H1 (cell line): ENCODE data around the gene MOG. TPM values are rescaled to one million over a fixed set of nuclear protein-coding genes. Genes with fewer than 3 reads are reported as not detected.

Experiments used
- CTCF ChIA-PET: fragments of 300-600 bp; sonication (Branson Sonifier 250); formaldehyde crosslinking; loops from one replicate; lab custom pipeline; 2021; ENCODE audit not compliant: partially characterized antibody; lab: Charles Lee
- POLR2A ChIA-PET: fragments of 300-600 bp; sonication (Branson Sonifier 250); formaldehyde crosslinking; loops from one replicate; lab custom pipeline; 2021; ENCODE audit warnings: inconsistent platforms; ENCODE audit not compliant: partially characterized antibody; lab: Charles Lee
- DNase-seq, 2 experiments: peaks; one replicate each; pipeline versions ENCODE4 v3.0.0 to v3.0.0-alpha.2; 2010 to 2022; ENCODE audit warnings: low spot score in 2 of 2, low read depth in 1 of 2, mixed read lengths in 1 of 2
- FAIRE-seq: peaks from 2 replicates; lab custom pipeline; 2011; peaks lifted over from hg19 to GRCh38; lab: Jason Lieb, UNC
- H2AFZ ChIP-seq: 2 replicates; pipeline ENCODE4 v1.8.1; 2012; ENCODE audit warnings: low read length, inconsistent platforms
- H2AK5ac ChIP-seq: 2 replicates; pipeline ENCODE4 v1.6.1; 2013; ENCODE audit warnings: low read depth, low read length
- H2BK120ac ChIP-seq: replicated peaks from 2 replicates; pipeline ENCODE3; 2013; ENCODE audit warnings: low read depth, low read length, inconsistent platforms
- H2BK12ac ChIP-seq: 2 replicates; pipeline ENCODE4 v1.6.1; 2013; ENCODE audit warnings: low read depth, low read length
- H2BK15ac ChIP-seq: 2 replicates; pipeline ENCODE4 v1.6.1; 2013; ENCODE audit warnings: low read length
- H2BK20ac ChIP-seq: 2 replicates; pipeline ENCODE4 v1.6.1; 2013; ENCODE audit warnings: low read length
- H2BK5ac ChIP-seq: 2 replicates; pipeline ENCODE4 v1.6.1; 2013; ENCODE audit warnings: low read depth, low read length
- H3K14ac ChIP-seq: 2 replicates; pipeline ENCODE4 v1.6.1; 2013; ENCODE audit warnings: inconsistent platforms; ENCODE audit not compliant: insufficient read length
- H3K18ac ChIP-seq: 2 replicates; pipeline ENCODE4 v1.6.1; 2013; ENCODE audit warnings: low read length; ENCODE audit errors: extremely low read depth
- H3K23ac ChIP-seq: 2 replicates; pipeline ENCODE4 v1.6.1; 2013; ENCODE audit warnings: inconsistent platforms; ENCODE audit not compliant: insufficient read length
- H3K23me2 ChIP-seq: 2 replicates; pipeline ENCODE4 v1.6.1; 2013; ENCODE audit warnings: low read depth, low read length
- H3K27ac ChIP-seq: 2 replicates; pipeline ENCODE4 v1.6.1; 2011; ENCODE audit warnings: low read depth, low read length, inconsistent platforms
- H3K27me3 ChIP-seq, 4 experiments: replicated peaks in 1 of 4; 1 replicate in 1 of 4; 2 replicates in 3 of 4; pipeline versions ENCODE4 v1.6.1 to v1.8.1; 2011 to 2013; ENCODE audit warnings: low read length in 3 of 4, mild to moderate bottlenecking in 3 of 4, inconsistent platforms in 2 of 4, mixed read lengths in 2 of 4, moderate library complexity in 1 of 4; ENCODE audit not compliant: control insufficient read depth in 3 of 4, insufficient read depth in 3 of 4; ENCODE audit errors: extremely low read depth in 1 of 4
- H3K36me3 ChIP-seq, 4 experiments: 2 replicates each; pipeline versions ENCODE4 v1.6.1 to v1.8.1; 2011 to 2013; ENCODE audit warnings: mild to moderate bottlenecking in 4 of 4, low read length in 3 of 4, moderate library complexity in 2 of 4, control low read depth in 1 of 4, inconsistent platforms in 1 of 4; ENCODE audit not compliant: insufficient read depth in 4 of 4, control insufficient read depth in 2 of 4
- H3K4ac ChIP-seq: replicated peaks from 2 replicates; pipeline ENCODE3; 2013; ENCODE audit warnings: low read length, low read depth, mixed read lengths, inconsistent platforms; ENCODE audit not compliant: insufficient read length
- H3K4me1 ChIP-seq, 4 experiments: replicated peaks in 1 of 4; 1 replicate in 1 of 4; 2 replicates in 3 of 4; pipeline versions ENCODE4 v1.6.1 to v1.8.1; 2011 to 2013; ENCODE audit warnings: low read length in 3 of 4, inconsistent platforms in 2 of 4, mixed read lengths in 1 of 4; ENCODE audit not compliant: insufficient read depth in 4 of 4, control insufficient read depth in 3 of 4
- H3K4me2 ChIP-seq, 2 experiments: 2 replicates each; pipeline versions ENCODE4 v1.6.1 to v1.8.1; 2011 to 2013; ENCODE audit warnings: low read depth in 2 of 2, low read length in 2 of 2, control low read depth in 1 of 2, inconsistent platforms in 1 of 2, mild to moderate bottlenecking in 1 of 2; ENCODE audit not compliant: insufficient read depth in 1 of 2
- H3K4me3 ChIP-seq, 4 experiments: fragments of 200-600, 300-600 bp in 1 of 4; sonication (generic), shearing (Covaris generic), sonication (Bioruptor Twin) in 1 of 4; 2 replicates each; pipeline versions ENCODE4 v1.5.1 to v1.8.1; 2011 to 2016; ENCODE audit warnings: low read length in 4 of 4, low read depth in 3 of 4, control low read depth in 2 of 4, inconsistent platforms in 2 of 4, mild to moderate bottlenecking in 2 of 4, mixed read lengths in 1 of 4, moderate library complexity in 1 of 4; ENCODE audit not compliant: insufficient read depth in 2 of 4; ENCODE audit errors: extremely low read depth in 1 of 4
- H3K56ac ChIP-seq: replicated peaks from 2 replicates; pipeline ENCODE3; 2013; ENCODE audit warnings: low read depth, mild to moderate bottlenecking, mixed read lengths, low read length, inconsistent platforms; ENCODE audit not compliant: insufficient read length
- H3K79me1 ChIP-seq: 2 replicates; pipeline ENCODE4 v1.6.1; 2013; ENCODE audit warnings: low read depth, low read length, control low read depth
- H3K79me2 ChIP-seq, 2 experiments: 2 replicates each; pipeline versions ENCODE4 v1.6.1 to v1.8.1; 2012 to 2013; ENCODE audit warnings: low read length in 2 of 2, mild to moderate bottlenecking in 2 of 2, inconsistent platforms in 1 of 2; ENCODE audit not compliant: insufficient read depth in 2 of 2, control insufficient read depth in 1 of 2
- H3K9ac ChIP-seq, 4 experiments: replicated peaks in 1 of 4; 1 replicate in 1 of 4; 2 replicates in 3 of 4; pipeline versions ENCODE4 v1.6.1 to v1.8.1; 2011 to 2013; ENCODE audit warnings: low read depth in 3 of 4, low read length in 3 of 4, control low read depth in 2 of 4, mild to moderate bottlenecking in 2 of 4, moderate library complexity in 2 of 4, inconsistent platforms in 1 of 4; ENCODE audit errors: extremely low read depth in 1 of 4
- H3K9me3 ChIP-seq, 2 experiments: 2 replicates each; pipeline versions ENCODE4 v1.6.1 to v1.8.1; 2012 to 2013; ENCODE audit warnings: mild to moderate bottlenecking in 2 of 2, moderate library complexity in 2 of 2, control low read depth in 1 of 2, inconsistent platforms in 1 of 2, low read depth in 1 of 2, low read length in 1 of 2, mixed read lengths in 1 of 2; ENCODE audit not compliant: insufficient read depth in 2 of 2
- H4K20me1 ChIP-seq, 2 experiments: replicated peaks in 1 of 2; 2 replicates each; pipeline versions ENCODE3 to v1.8.1; 2011 to 2013; ENCODE audit warnings: inconsistent platforms in 2 of 2, low read length in 2 of 2, mild to moderate bottlenecking in 1 of 2; ENCODE audit not compliant: insufficient read depth in 2 of 2, control insufficient read depth in 1 of 2
- H4K5ac ChIP-seq: 2 replicates; pipeline ENCODE4 v1.6.1; 2013; ENCODE audit warnings: low read length, low read depth, mixed read lengths, inconsistent platforms; ENCODE audit not compliant: insufficient read length
- H4K8ac ChIP-seq: 2 replicates; pipeline ENCODE4 v1.8.0; 2013; ENCODE audit warnings: mild to moderate bottlenecking, moderate library complexity, low read length, inconsistent platforms; ENCODE audit not compliant: insufficient read depth; ENCODE audit errors: extremely low read depth
- H4K91ac ChIP-seq: replicated peaks from 2 replicates; pipeline ENCODE3; 2013; ENCODE audit warnings: low read length, mixed read lengths, inconsistent platforms; ENCODE audit not compliant: insufficient read length
- ASH2L ChIP-seq: fragments of 200-600, 300-600 bp; sonication (generic); IDR thresholded peaks from one replicate; pipeline ENCODE4 v1.7.1; 2017; ENCODE audit warnings: low read length
- CTBP2 ChIP-seq: IDR thresholded peaks from 2 replicates; pipeline ENCODE4 v1.7.0; 2011; ENCODE audit warnings: borderline replicate concordance, mild to moderate bottlenecking, moderate library complexity, mixed read lengths, low read length; ENCODE audit not compliant: insufficient read depth, insufficient read length
- EP300 ChIP-seq, 2 experiments: IDR thresholded peaks; 1 replicate in 1 of 2; 2 replicates in 1 of 2; pipeline ENCODE4 v1.6.1; 2011 to 2012; ENCODE audit warnings: low read depth in 2 of 2, low read length in 2 of 2, mild to moderate bottlenecking in 2 of 2, borderline replicate concordance in 1 of 2, inconsistent platforms in 1 of 2, moderate library complexity in 1 of 2
- HDAC2 ChIP-seq, 2 experiments: fragments of 300-600 bp in 1 of 2; sonication (generic) in 1 of 2; IDR thresholded peaks; 2 replicates each; pipeline ENCODE4 v1.6.1; 2011 to 2012; ENCODE audit warnings: low read depth in 2 of 2, low read length in 2 of 2, mild to moderate bottlenecking in 2 of 2, moderate library complexity in 2 of 2, borderline replicate concordance in 1 of 2, inconsistent platforms in 1 of 2
- JUND ChIP-seq: IDR thresholded peaks from 2 replicates; pipeline ENCODE4 v1.6.1; 2011; ENCODE audit warnings: mild to moderate bottlenecking, improper control_type of control experiment, low read length
- KDM1A ChIP-seq: fragments of 200-600, 300-600 bp; sonication (generic); IDR thresholded peaks from 2 replicates; pipeline ENCODE4 v1.7.1; 2016; ENCODE audit warnings: mild to moderate bottlenecking, low read length, borderline replicate concordance
- MAFK ChIP-seq: IDR thresholded peaks from 2 replicates; pipeline ENCODE4 v1.6.1; 2012; ENCODE audit warnings: low read depth, mild to moderate bottlenecking, improper control_type of control experiment, low read length
- MAX ChIP-seq: IDR thresholded peaks from 2 replicates; pipeline ENCODE4 v1.6.1; 2012; ENCODE audit warnings: inconsistent platforms
- TCF12 ChIP-seq: IDR thresholded peaks from 2 replicates; pipeline ENCODE4 v1.6.1; 2011; ENCODE audit warnings: low read depth, mild to moderate bottlenecking, low read length
- WGBS, 2 experiments: shearing (Covaris generic) in 1 of 2; methylation state at CpG; one replicate each; pipeline versions ENCODE4 v1.1.6 to v1.1.7; 2013 to 2015; ENCODE audit warnings: low lambda C conversion rate in 2 of 2, mixed read lengths in 2 of 2, inconsistent platforms in 1 of 2, low coverage in 1 of 2, missing lambda C conversion rate in 1 of 2; ENCODE audit not compliant: insufficient replicate concordance in 2 of 2, insufficient coverage in 1 of 2, insufficient read length in 1 of 2; ENCODE audit errors: extremely low coverage in 1 of 2, missing lambda C conversion rate in 1 of 2; 5-methylcytosine and 5-hydroxymethylcytosine counted together
- polyA plus RNA-seq, 7 experiments: library from polyadenylated mRNA; depleted of rRNA in 3 of 7; stranded (reverse) in 5 of 7; unstranded in 2 of 7; fragments of >200 nt in 5 of 7; fragments of 200-250 nt in 2 of 7; gene quantifications; 1 replicate in 5 of 7; 2 replicates in 1 of 7; 4 replicates in 1 of 7; pipeline versions ENCODE4 v1.2.1 to v1.2.3, GENCODE V29; 2011 to 2013; ENCODE audit warnings: missing spikeins in 2 of 7, mixed read lengths in 2 of 7
- total RNA-seq: library from RNA; stranded (reverse); fragmentation: NEBNext Ultra II Directional; extraction: Animal tissue kit (Norgen Biotek cat#: 25700); gene quantifications from 2 replicates; pipeline ENCODE4 v1.2.1, GENCODE V29; 2021

MOG gene
- total and polyA plus RNA-seq, 2 of the 8 experiments (the other 6 are each of a cell fraction or from before 2014, with no cell fraction given), result 0.17 to 0.86 TPM

- POLR2A ChIA-PET, result interaction anchor here (0.7 to 2.0 kb wide), 20 partner anchors 9 to 354 kb away, joined by 3 to 19 read pairs (median 4); no protein-coding TSS in a partner anchor
- Histone ChIP-seq H4K20me1 (peaks cover 0 to 8% of the 10 kb centered on the region in 2 experiments), H2BK12ac (peak within 1 kb of the TSS; percentile 62; the same call in 1 of the 2 replicates), H3K14ac (peak within 1 kb of the TSS; percentile 56), H2AFZ (peak within 1 kb of the TSS; percentile 9; the same call in 1 of the 2 replicates), H3K4ac (peak within 1 kb of the TSS; percentile 57), H3K18ac (peak within 1 kb of the TSS; percentile 83), H3K27me3 (no peaks in the 10 kb centered on the region), H3K23ac (no peak within 1 kb of the TSS), H3K4me2 (peak within 1 kb of the TSS; percentile 93), H3K79me1 (0 out of 2 replicates have a peak, but pooled peaks cover 2% of the 10 kb centered on the region), H2AK5ac (peak within 1 kb of the TSS; percentile 53; the same call in 1 of the 2 replicates), H3K56ac (peak within 1 kb of the TSS; percentile 27), H4K91ac (peak within 1 kb of the TSS; percentile 94), H2BK15ac (peak within 1 kb of the TSS; percentile 81; the same call in 1 of the 2 replicates), H4K8ac (no peak within 1 kb of the TSS), H3K4me1 (peaks cover 4 to 23% (median 13%) of the 10 kb centered on the region in 4 experiments), H3K9ac (peak within 1 kb of the TSS; percentile 58 to 79 (median 60)), H3K9me3 (no peaks in the 10 kb centered on the region), H2BK120ac (peak within 1 kb of the TSS; percentile 18), H3K23me2 (peaks cover 28% of the 10 kb centered on the region), H4K5ac (peak within 1 kb of the TSS; percentile 97), H3K27ac (peak within 1 kb of the TSS; percentile 53; the same call in 1 of the 2 replicates), H3K4me3 (peak within 1 kb of the TSS; percentile 68 to 84 (median 76)), H3K79me2 (peaks cover 0 to 38% of the 10 kb centered on the region in 2 experiments; a peak in 2 of 4 replicates), H3K36me3 (no peaks in the 10 kb centered on the region; a peak in 1 of 8 replicates), H2BK20ac (0 out of 2 replicates have a peak within 1 kb of the TSS, but pooled peaks have one; percentile 32), H2BK5ac (peak within 1 kb of the TSS; percentile 91; the same call in 1 of the 2 replicates)
- CTCF ChIA-PET, result interaction anchor here (0.8 to 33.1 kb wide), 5 partner anchors 9 to 68 kb away, joined by 3 to 658 read pairs (median 4); partner anchors contain the start of gene MOG
- WGBS, 2 experiments, result 6% methylated on average over 6 of the region's 57 CpGs; no CpG with 5 or more reads in 1 of the 2 experiments
- DNase-seq (peak in 1 of 2 experiments; percentile 91), FAIRE-seq (no peak)
- TF ChIP-seq MAFK (no peak), ASH2L (peak; percentile 85), HDAC2 (IDR thresholded peaks at IDR 0.05; ENCODE audit: borderline replicate concordance in 1 of 2, low read depth in 2 of 2, low read length in 2 of 2) (peak; percentile 78 to 84; a peak in 2 of 4 replicates), JUND (no peak), MAX (peak; percentile 21; the same call in 1 of the 2 replicates), EP300 (IDR thresholded peaks at IDR 0.05; ENCODE audit: borderline replicate concordance in 1 of 2, low read depth in 2 of 2, low read length in 2 of 2) (0 out of 3 replicates have a peak, but pooled peaks of 1 of the 2 experiments have one; percentile 17), TCF12 (no peak), CTBP2 (peak; percentile 67), KDM1A (no peak)
These were observed 23.9 kb upstream of the MOG start, which contains the start of gene GABBR1 for GRCh38 chr6:29632789-29633533. GABBR1 (minus strand) TSS chr6:29633183; CDS start chr6:29632385, 798 bp downstream.
